Measurements from ENCODE around the gene REV3L. TPM values are rescaled to one million over a fixed set of nuclear protein-coding genes. Genes with fewer than 3 reads are reported as not detected.

REV3L gene
- total RNA-seq, 4 donors from 2014 or later, result 40.7 to 84.1 (median 52.6) TPM

GRCh38 chr6:111490067-111490466 is 7.0 kb upstream of the REV3L start:
- Histone ChIP-seq H3K27me3 (no peaks in the 10 kb centered on the region), H3K4me1 (peaks cover 0 to 24% (median under 1%) of the 10 kb centered on the region in 3 donors), H3K9me3 (no peaks in the 10 kb centered on the region), H3K4me3 (no peak overlapping the region), H3K27ac (no peak overlapping the region), H3K36me3 (peaks cover 0 to 8% of the 10 kb centered on the region in 2 donors)
- no peak for ATAC-seq
- TF ChIP-seq POLR2AphosphoS5 (IDR thresholded peaks at IDR 0.05), result no peak
- no peak for TF ChIP-seq EP300 (IDR thresholded peaks at IDR 0.05)
- 76 to 91% methylated on average over 3 of the region's 3 CpGs for WGBS, 2 donors (ENCODE audit: low coverage in 1 of 2)

DNA sequence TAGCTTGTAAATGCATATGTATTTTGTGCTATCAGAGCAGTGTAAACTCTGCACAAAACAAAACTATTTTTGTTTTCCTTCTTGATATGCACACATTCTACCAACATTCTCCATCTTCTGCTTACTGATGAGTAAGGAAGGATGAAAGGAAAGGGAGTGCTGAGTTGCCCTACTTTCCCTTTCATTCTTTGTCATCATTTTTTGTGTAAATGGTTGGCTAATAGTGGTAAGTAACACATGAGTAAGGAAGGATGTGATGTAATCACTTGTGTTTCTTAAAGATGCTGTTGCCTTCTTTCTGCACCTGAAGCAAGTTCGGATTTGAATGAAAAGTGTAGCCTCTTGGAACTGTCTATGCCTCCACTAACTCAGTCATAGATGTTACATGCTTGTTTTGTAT is 4.6 kb upstream of the REV3L start:
- ATAC-seq, result no peak
- H3K27me3 ChIP-seq, result no peaks in the 10 kb centered on the region
- H3K4me1 ChIP-seq, result peaks cover 0 to 27% (median 0%) of the 10 kb centered on the region in 3 donors
- H3K9me3 ChIP-seq, result no peaks in the 10 kb centered on the region
- H3K27ac ChIP-seq, result no peak overlapping the region
- peaks cover 0 to 8% of the 10 kb centered on the region in 2 donors for H3K36me3 ChIP-seq
- H3K4me3 ChIP-seq, result no peak overlapping the region
- no peak for TF ChIP-seq POLR2A (IDR thresholded peaks at IDR 0.05)
- peak; percentile 67 for TF ChIP-seq POLR2AphosphoS5 (IDR thresholded peaks at IDR 0.05)
- WGBS, 2 donors (ENCODE audit: low coverage in 1 of 2), result 89 to 100% methylated on average over 1 of the region's 1 CpG

DNA sequence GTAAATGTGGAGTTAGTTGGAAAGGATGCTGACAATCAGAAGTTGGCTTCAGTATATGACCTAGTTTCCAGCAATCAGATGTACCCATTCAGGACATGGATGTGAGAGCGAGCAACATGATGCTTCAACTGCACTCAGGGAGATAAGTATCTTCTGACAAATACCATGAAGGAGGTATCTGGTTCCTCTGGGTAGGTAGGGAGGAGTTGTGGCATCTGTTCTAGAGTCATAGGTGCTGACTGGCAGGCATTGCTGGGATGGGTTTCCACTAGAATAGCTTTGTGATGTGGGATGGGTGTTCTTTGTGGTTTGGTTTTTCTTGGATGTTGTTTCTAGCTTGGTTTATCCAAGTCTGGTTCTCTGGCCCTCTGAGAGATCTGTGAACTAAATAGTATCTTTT is 3.9 kb upstream of the REV3L start:
- H3K4me3 ChIP-seq, result no peak overlapping the region
- H3K9me3 ChIP-seq, result no peaks in the 10 kb centered on the region
- no peak for ATAC-seq
- peak overlapping the region in 1 of 4 donors; percentile 99 for H3K27ac ChIP-seq
- TF ChIP-seq, protein P1, sequence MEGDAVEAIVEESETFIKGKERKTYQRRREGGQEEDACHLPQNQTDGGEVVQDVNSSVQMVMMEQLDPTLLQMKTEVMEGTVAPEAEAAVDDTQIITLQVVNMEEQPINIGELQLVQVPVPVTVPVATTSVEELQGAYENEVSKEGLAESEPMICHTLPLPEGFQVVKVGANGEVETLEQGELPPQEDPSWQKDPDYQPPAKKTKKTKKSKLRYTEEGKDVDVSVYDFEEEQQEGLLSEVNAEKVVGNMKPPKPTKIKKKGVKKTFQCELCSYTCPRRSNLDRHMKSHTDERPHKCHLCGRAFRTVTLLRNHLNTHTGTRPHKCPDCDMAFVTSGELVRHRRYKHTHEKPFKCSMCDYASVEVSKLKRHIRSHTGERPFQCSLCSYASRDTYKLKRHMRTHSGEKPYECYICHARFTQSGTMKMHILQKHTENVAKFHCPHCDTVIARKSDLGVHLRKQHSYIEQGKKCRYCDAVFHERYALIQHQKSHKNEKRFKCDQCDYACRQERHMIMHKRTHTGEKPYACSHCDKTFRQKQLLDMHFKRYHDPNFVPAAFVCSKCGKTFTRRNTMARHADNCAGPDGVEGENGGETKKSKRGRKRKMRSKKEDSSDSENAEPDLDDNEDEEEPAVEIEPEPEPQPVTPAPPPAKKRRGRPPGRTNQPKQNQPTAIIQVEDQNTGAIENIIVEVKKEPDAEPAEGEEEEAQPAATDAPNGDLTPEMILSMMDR (IDR thresholded peaks at IDR 0.05), result no peak
- TF ChIP-seq EP300 (IDR thresholded peaks at IDR 0.05) (no peak), POLR2AphosphoS5 (IDR thresholded peaks at IDR 0.05) (no peak), POLR2A (IDR thresholded peaks at IDR 0.05) (no peak)
- 100% methylated on average over 1 of the region's 1 CpG for WGBS, 2 donors (ENCODE audit: low coverage in 1 of 2)
- no peaks in the 10 kb centered on the region for H3K27me3 ChIP-seq
- H3K36me3 ChIP-seq, result peaks cover 0 to 8% of the 10 kb centered on the region in 2 donors
- peaks cover 0 to 27% (median 0%) of the 10 kb centered on the region in 3 donors for H3K4me1 ChIP-seq

- no peaks in the 10 kb centered on the region for H3K9me3 ChIP-seq
- 100% methylated on average over 2 of the region's 2 CpGs for WGBS, 2 donors (ENCODE audit: low coverage in 1 of 2)
- TF ChIP-seq POLR2A (IDR thresholded peaks at IDR 0.05) (no peak), POLR2AphosphoS5 (IDR thresholded peaks at IDR 0.05) (no peak), EP300 (IDR thresholded peaks at IDR 0.05) (no peak)
- TF ChIP-seq, protein P1 (IDR thresholded peaks at IDR 0.05), result no peak
- peaks cover 0 to 8% of the 10 kb centered on the region in 2 donors for H3K36me3 ChIP-seq
- H3K27ac ChIP-seq, result peak overlapping the region in 2 of 4 donors; percentile 99 to 100
- H3K4me1 ChIP-seq, result peaks cover 0 to 27% (median 0%) of the 10 kb centered on the region in 3 donors
- no peak for ATAC-seq
- no peak overlapping the region for H3K4me3 ChIP-seq
- no peaks in the 10 kb centered on the region for H3K27me3 ChIP-seq
Measured at GRCh38 chr6:111486475-111486874, 3.5 kb upstream of the REV3L start.

DNA sequence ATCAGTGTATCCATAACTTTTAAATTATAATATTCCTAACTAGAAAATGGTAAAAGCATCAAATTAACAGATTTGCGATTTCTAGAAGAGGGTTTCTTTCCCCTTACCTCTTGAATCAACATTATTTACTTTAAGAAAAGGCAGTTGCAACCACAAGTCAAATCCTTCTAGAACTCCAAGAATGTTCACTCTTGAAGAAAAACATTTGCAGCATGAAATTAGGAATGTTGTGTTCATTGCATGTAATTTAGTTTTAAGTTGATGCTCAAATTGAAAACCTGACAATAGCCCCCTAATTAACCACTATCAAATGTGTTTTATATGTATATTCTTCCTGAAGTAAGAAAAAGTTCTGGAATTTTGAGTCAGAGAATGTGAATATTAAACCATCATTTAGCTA is 2.3 kb upstream of the REV3L start:
- no peak for ATAC-seq
- Histone ChIP-seq H3K4me1 (peaks cover 0 to 36% (median 0%) of the 10 kb centered on the region in 3 donors), H3K27ac (peak overlapping the region; percentile 96 to 100 (median 98)), H3K27me3 (no peaks in the 10 kb centered on the region), H3K36me3 (peaks cover 0 to 8% of the 10 kb centered on the region in 2 donors), H3K9me3 (no peaks in the 10 kb centered on the region), H3K4me3 (no peak overlapping the region)
- TF ChIP-seq, protein P1 (IDR thresholded peaks at IDR 0.05), result no peak
- TF ChIP-seq POLR2A (IDR thresholded peaks at IDR 0.05) (no peak), POLR2AphosphoS5 (IDR thresholded peaks at IDR 0.05) (no peak), EP300 (IDR thresholded peaks at IDR 0.05) (no peak)
- 57 to 70% methylated on average over 1 of the region's 1 CpG for WGBS, 2 donors (ENCODE audit: low coverage in 1 of 2)

GRCh38 chr6:111484633-111484930 is 1.6 kb upstream of the REV3L start:
- ATAC-seq, result no peak
- WGBS, 2 donors (ENCODE audit: low coverage in 1 of 2), result 16 to 21% methylated on average over 8 of the region's 8 CpGs
- no peaks in the 10 kb centered on the region for H3K9me3 ChIP-seq
- no peaks in the 10 kb centered on the region for H3K27me3 ChIP-seq
- H3K4me3 ChIP-seq, result peak overlapping the region; percentile 85 to 87
- TF ChIP-seq POLR2A (IDR thresholded peaks at IDR 0.05), result no peak
- peaks cover 0 to 40% (median 0%) of the 10 kb centered on the region in 3 donors for H3K4me1 ChIP-seq
- H3K36me3 ChIP-seq, result peaks cover 0 to 8% of the 10 kb centered on the region in 2 donors
- H3K27ac ChIP-seq, result peak overlapping the region; percentile 96 to 100 (median 98)
